Prostate gland (tissue), 2 donors: ENCODE measurements around the gene PSD2.

Experiments used
- POLR2A ChIP-seq: fragments of 450-650 bp; IDR thresholded peaks from one replicate; pipeline ENCODE4 v1.6.1; 2016; ENCODE audit warnings: antibody characterized with exemption, mild to moderate bottlenecking
- TF ChIP-seq, protein P1 (sequence below), 4 experiments: fragments of 200-600 bp in 2 of 4; fragments of 450-650 bp in 2 of 4; sonication (generic) in 2 of 4; IDR thresholded peaks; 1 replicate in 3 of 4; 2 replicates in 1 of 4; pipeline ENCODE4 v1.5.1; 2016 to 2019; ENCODE audit warnings: antibody characterized with exemption in 4 of 4, mild to moderate bottlenecking in 2 of 4, moderate library complexity in 2 of 4

DNA sequence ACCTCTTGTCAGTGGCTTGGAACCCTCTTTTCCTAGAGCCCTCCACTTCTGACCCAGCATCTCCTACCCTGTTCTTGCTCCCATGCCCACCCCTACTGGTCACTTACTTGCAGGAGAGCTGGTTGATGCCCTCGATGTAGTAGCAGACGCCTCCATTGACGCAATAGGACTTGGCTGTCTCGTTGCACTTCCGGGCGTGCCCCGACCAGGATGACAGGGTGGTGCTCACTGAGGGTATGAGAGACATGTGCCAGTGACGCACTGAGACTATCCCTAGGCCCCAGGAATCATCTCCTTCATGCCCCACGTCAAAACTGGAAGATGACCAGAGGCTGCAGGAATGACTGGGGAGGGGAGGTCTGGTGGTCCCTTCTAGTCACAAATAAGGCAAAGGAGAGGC is 76.0 kb downstream of the PSD2 start:
- TF ChIP-seq, protein P1, sequence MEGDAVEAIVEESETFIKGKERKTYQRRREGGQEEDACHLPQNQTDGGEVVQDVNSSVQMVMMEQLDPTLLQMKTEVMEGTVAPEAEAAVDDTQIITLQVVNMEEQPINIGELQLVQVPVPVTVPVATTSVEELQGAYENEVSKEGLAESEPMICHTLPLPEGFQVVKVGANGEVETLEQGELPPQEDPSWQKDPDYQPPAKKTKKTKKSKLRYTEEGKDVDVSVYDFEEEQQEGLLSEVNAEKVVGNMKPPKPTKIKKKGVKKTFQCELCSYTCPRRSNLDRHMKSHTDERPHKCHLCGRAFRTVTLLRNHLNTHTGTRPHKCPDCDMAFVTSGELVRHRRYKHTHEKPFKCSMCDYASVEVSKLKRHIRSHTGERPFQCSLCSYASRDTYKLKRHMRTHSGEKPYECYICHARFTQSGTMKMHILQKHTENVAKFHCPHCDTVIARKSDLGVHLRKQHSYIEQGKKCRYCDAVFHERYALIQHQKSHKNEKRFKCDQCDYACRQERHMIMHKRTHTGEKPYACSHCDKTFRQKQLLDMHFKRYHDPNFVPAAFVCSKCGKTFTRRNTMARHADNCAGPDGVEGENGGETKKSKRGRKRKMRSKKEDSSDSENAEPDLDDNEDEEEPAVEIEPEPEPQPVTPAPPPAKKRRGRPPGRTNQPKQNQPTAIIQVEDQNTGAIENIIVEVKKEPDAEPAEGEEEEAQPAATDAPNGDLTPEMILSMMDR (IDR thresholded peaks at IDR 0.05), result no peak
- no peak for TF ChIP-seq POLR2A
